ENCODE data around the gene BEND4. TPM values are rescaled to one million over a fixed set of nuclear protein-coding genes. Genes with fewer than 3 reads are reported as not detected.

The BEND4 gene
- total RNA-seq, 4 donors from 2014 or later, result not detected

- 90 to 92% methylated on average over 6 of the region's 6 CpGs for WGBS, 2 donors
- intact Hi-C loops (cut with DNase I; ENCODE audit: low total_unique reads), result no loop called here
Measured at GRCh38 chr4:42088386-42088785, 64.1 kb downstream of the BEND4 start.

GRCh38 chr4:42083816-42084215, 68.6 kb downstream of the BEND4 start:
- H3K4me3 ChIP-seq (ENCODE audit: low read depth, poor library complexity, severe bottlenecking), result no peak overlapping the region
- WGBS, 2 donors, result 89 to 92% methylated on average over 1 of the region's 1 CpG
- intact Hi-C loops (cut with DNase I; ENCODE audit: low total_unique reads), result no loop called here
- DNase-seq (ENCODE audit: low spot score in 2 of 2), result no peak
- no peak for TF ChIP-seq POLR2A (IDR thresholded peaks at IDR 0.05)
- no peak for TF ChIP-seq CTCF (IDR thresholded peaks at IDR 0.05)

More at GRCh38 chr4:42088386-42088785, 64.1 kb downstream of the BEND4 start:
- TF ChIP-seq CTCF (IDR thresholded peaks at IDR 0.05) (no peak), POLR2A (IDR thresholded peaks at IDR 0.05) (no peak)
- H3K4me3 ChIP-seq (ENCODE audit: low read depth, poor library complexity, severe bottlenecking), result no peak overlapping the region
- DNase-seq (ENCODE audit: low spot score in 2 of 2), result no peak

GRCh38 chr4:42080306-42080705, 72.1 kb downstream of the BEND4 start:
- no peak for DNase-seq (ENCODE audit: low spot score in 2 of 2)
- intact Hi-C loops (cut with DNase I; ENCODE audit: low total_unique reads), result no loop called here
- TF ChIP-seq CTCF (IDR thresholded peaks at IDR 0.05) (no peak), POLR2A (IDR thresholded peaks at IDR 0.05) (no peak)
- H3K4me3 ChIP-seq (ENCODE audit: low read depth, poor library complexity, severe bottlenecking), result no peak overlapping the region
- WGBS, 2 donors, result 90 to 97% methylated on average over 3 of the region's 3 CpGs

GRCh38 chr4:42078184-42078801, 74.2 kb downstream of the BEND4 start:
- no peak for TF ChIP-seq CTCF (IDR thresholded peaks at IDR 0.05)
- TF ChIP-seq POLR2A (IDR thresholded peaks at IDR 0.05), result no peak
- intact Hi-C loops (cut with DNase I; ENCODE audit: low total_unique reads), result no loop called here
- no peak overlapping the region for H3K4me3 ChIP-seq (ENCODE audit: low read depth, poor library complexity, severe bottlenecking)
- no peak for DNase-seq (ENCODE audit: low spot score in 2 of 2)

- no peak for DNase-seq (ENCODE audit: low spot score in 2 of 2)
- 88 to 97% methylated on average over 1 of the region's 1 CpG for WGBS, 2 donors
- TF ChIP-seq POLR2A (IDR thresholded peaks at IDR 0.05) (no peak), CTCF (IDR thresholded peaks at IDR 0.05) (no peak)
- no peak overlapping the region for H3K4me3 ChIP-seq (ENCODE audit: low read depth, poor library complexity, severe bottlenecking)
- intact Hi-C loops (cut with DNase I; ENCODE audit: low total_unique reads), result no loop called here
Measured at GRCh38 chr4:42074294-42074693, 78.2 kb downstream of the BEND4 start.

- no peak for DNase-seq (ENCODE audit: low spot score in 2 of 2)
- H3K4me3 ChIP-seq (ENCODE audit: low read depth, poor library complexity, severe bottlenecking), result no peak overlapping the region
- WGBS, 2 donors, result 87 to 91% methylated on average over 4 of the region's 4 CpGs
- TF ChIP-seq CTCF (IDR thresholded peaks at IDR 0.05), result no peak
- intact Hi-C loops (cut with DNase I; ENCODE audit: low total_unique reads), result no loop called here
Measured at GRCh38 chr4:42070463-42070862, 82.0 kb downstream of the BEND4 start.
